ENCODE measurements around the gene MAP3K5. TPM values are rescaled to one million over a fixed set of nuclear protein-coding genes. Genes with fewer than 3 reads are reported as not detected.

MAP3K5 gene
- total RNA-seq, 6 donors from 2014 or later = 26.4 to 45.1 (median 41.8) TPM

DNA sequence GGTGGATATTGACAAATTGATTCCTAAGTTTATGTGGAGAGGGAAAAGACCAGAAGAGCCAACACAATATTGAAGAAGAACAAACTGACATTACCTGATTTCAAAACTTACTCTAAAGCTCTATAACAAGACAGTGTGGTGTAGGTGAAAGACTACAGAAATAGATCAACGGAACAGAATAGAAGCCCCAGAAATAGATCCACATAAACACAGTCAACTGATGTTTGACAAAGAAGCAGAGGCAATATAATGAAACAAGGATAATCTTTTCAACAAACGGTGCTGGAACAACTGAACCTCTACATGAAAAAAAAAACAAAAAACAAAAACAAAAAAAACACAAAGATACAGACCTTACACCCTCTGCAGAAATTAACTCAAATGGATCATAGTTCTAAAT is 50.2 kb downstream of the MAP3K5 start:
- H3K4me1 ChIP-seq = peaks cover 19 to 40% (median 28%) of the 10 kb centered on the region in 4 donors
- DNase-seq (no peak), ATAC-seq (ENCODE audit: low FRiP score in 2 of 2) (no peak)
- WGBS, 2 donors = 86 to 91% methylated on average over 2 of the region's 2 CpGs
- no peaks in the 10 kb centered on the region for H3K36me3 ChIP-seq
- H3K4me3 ChIP-seq = no peak overlapping the region
- no peak for TF ChIP-seq POLR2AphosphoS5 (IDR thresholded peaks at IDR 0.05)
- no peak for TF ChIP-seq EP300 (IDR thresholded peaks at IDR 0.05)
- TF ChIP-seq, protein P1, sequence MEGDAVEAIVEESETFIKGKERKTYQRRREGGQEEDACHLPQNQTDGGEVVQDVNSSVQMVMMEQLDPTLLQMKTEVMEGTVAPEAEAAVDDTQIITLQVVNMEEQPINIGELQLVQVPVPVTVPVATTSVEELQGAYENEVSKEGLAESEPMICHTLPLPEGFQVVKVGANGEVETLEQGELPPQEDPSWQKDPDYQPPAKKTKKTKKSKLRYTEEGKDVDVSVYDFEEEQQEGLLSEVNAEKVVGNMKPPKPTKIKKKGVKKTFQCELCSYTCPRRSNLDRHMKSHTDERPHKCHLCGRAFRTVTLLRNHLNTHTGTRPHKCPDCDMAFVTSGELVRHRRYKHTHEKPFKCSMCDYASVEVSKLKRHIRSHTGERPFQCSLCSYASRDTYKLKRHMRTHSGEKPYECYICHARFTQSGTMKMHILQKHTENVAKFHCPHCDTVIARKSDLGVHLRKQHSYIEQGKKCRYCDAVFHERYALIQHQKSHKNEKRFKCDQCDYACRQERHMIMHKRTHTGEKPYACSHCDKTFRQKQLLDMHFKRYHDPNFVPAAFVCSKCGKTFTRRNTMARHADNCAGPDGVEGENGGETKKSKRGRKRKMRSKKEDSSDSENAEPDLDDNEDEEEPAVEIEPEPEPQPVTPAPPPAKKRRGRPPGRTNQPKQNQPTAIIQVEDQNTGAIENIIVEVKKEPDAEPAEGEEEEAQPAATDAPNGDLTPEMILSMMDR (IDR thresholded peaks at IDR 0.05) = no peak
- no peak for TF ChIP-seq POLR2A (IDR thresholded peaks at IDR 0.05)
- no peak overlapping the region for H3K27ac ChIP-seq
- H3K27me3 ChIP-seq = no peaks in the 10 kb centered on the region
- H3K9me3 ChIP-seq = no peaks in the 10 kb centered on the region

- Histone ChIP-seq H3K27ac (peak overlapping the region in 2 of 4 donors; percentile 7 to 57), H3K4me3 (no peak overlapping the region), H3K36me3 (no peaks in the 10 kb centered on the region), H3K27me3 (no peaks in the 10 kb centered on the region), H3K9me3 (no peaks in the 10 kb centered on the region), H3K4me1 (peaks cover 18 to 34% (median 26%) of the 10 kb centered on the region in 4 donors)
- ATAC-seq (ENCODE audit: low FRiP score in 2 of 2) = no peak
- WGBS, 2 donors = 75 to 77% methylated on average over 10 of the region's 10 CpGs
- TF ChIP-seq, protein P1 (IDR thresholded peaks at IDR 0.05) = no peak
- TF ChIP-seq POLR2A (IDR thresholded peaks at IDR 0.05) (no peak), POLR2AphosphoS5 (IDR thresholded peaks at IDR 0.05) (no peak), EP300 (IDR thresholded peaks at IDR 0.05) (no peak)
- DNase-seq = no peak
Observed at GRCh38 chr6:136740050-136740974, 52.0 kb downstream of the MAP3K5 start.

- ATAC-seq (ENCODE audit: low FRiP score in 2 of 2) = no peak
- peak overlapping the region in 3 of 4 donors; percentile 7 to 76 (median 57) for H3K27ac ChIP-seq
- DNase-seq = no peak
Observed at GRCh38 chr6:136739501-136739900, 52.8 kb downstream of the MAP3K5 start.

GRCh38 chr6:136739071-136739470 is 53.2 kb downstream of the MAP3K5 start:
- Histone ChIP-seq H3K4me3 (no peak overlapping the region), H3K27ac (peak overlapping the region; percentile 57 to 76 (median 64)), H3K9me3 (no peaks in the 10 kb centered on the region), H3K27me3 (no peaks in the 10 kb centered on the region), H3K4me1 (peaks cover 17 to 27% (median 21%) of the 10 kb centered on the region in 4 donors), H3K36me3 (no peaks in the 10 kb centered on the region)
- WGBS, 2 donors = 92 to 94% methylated on average over 4 of the region's 4 CpGs
- ATAC-seq (ENCODE audit: low FRiP score in 2 of 2) = no peak
- TF ChIP-seq EP300 (IDR thresholded peaks at IDR 0.05) (no peak), POLR2A (IDR thresholded peaks at IDR 0.05) (no peak), POLR2AphosphoS5 (IDR thresholded peaks at IDR 0.05) (no peak)
- TF ChIP-seq, protein P1 (IDR thresholded peaks at IDR 0.05) = no peak
- no peak for DNase-seq

More at GRCh38 chr6:136739501-136739900, 52.8 kb downstream of the MAP3K5 start:
- H3K4me3 ChIP-seq = no peak overlapping the region
- 70 to 74% methylated on average over 3 of the region's 3 CpGs for WGBS, 2 donors
- no peaks in the 10 kb centered on the region for H3K27me3 ChIP-seq
- TF ChIP-seq POLR2AphosphoS5 (IDR thresholded peaks at IDR 0.05) = no peak
- TF ChIP-seq POLR2A (IDR thresholded peaks at IDR 0.05) = no peak
- TF ChIP-seq, protein P1 (IDR thresholded peaks at IDR 0.05) = no peak
- TF ChIP-seq EP300 (IDR thresholded peaks at IDR 0.05) = no peak
- H3K36me3 ChIP-seq = no peaks in the 10 kb centered on the region
- H3K9me3 ChIP-seq = no peaks in the 10 kb centered on the region
- H3K4me1 ChIP-seq = peaks cover 17 to 27% (median 22%) of the 10 kb centered on the region in 4 donors
